ENCODE measurements around the gene FTO. TPM values are rescaled to one million over a fixed set of nuclear protein-coding genes. Genes with fewer than 3 reads are reported as not detected.

Gene FTO
- polyA plus RNA-seq, 3 donors = 16.8 to 51.0 (median 37.7) TPM

DNA sequence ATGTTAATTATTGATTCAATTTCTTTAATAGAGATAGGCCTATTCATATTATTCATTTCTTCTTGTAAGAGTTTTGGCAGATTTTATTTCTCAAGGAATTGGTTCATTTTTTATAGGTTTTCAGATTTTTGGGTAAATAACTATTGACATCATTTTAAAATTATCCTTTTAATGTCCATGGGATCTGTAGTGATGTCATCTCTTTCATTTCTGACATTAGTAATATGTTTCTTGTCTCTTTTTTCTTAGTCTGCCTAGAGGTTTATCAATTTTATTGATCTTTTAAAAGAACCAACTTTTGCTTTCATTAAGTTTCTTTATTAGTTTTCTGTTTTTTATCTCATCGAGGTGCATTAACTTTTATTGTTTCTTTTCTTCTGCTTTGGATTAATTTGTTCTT, 162.6 kb downstream of the FTO start:
- no peak for DNase-seq
- intact Hi-C loops (cut with micrococcal nuclease) = no loop called here
- peaks cover 21 to 36% of the 10 kb centered on the region in 2 donors for H3K4me1 ChIP-seq (ENCODE audit: control insufficient read depth in 1 of 2, insufficient read depth in 2 of 2, low read length in 2 of 2)
- H3K27me3 Mint-ChIP-seq (ENCODE audit: low read depth in 3 of 3) = no peaks in the 10 kb centered on the region
- H3K9me3 Mint-ChIP-seq = peaks cover 5 to 19% (median 10%) of the 10 kb centered on the region in 7 donors
- no peaks in the 10 kb centered on the region for H3K27me3 ChIP-seq (ENCODE audit: control insufficient read depth in 2 of 2, insufficient read depth in 2 of 2, low read length in 2 of 2)
- WGBS (ENCODE audit: insufficient coverage) = no CpG with 5 or more reads among the region's 1 CpG
- peak overlapping the region in 4 of 7 donors; percentile 21 to 80 (median 30) for H3K27ac Mint-ChIP-seq
- H3K4me3 Mint-ChIP-seq = no peak overlapping the region
- H4K20me1 ChIP-seq (ENCODE audit: insufficient read depth, low read length) = no peaks in the 10 kb centered on the region
- H3K4me3 ChIP-seq (replicated peaks in 1 of 3; ENCODE audit: low read depth in 2 of 3, low read length in 3 of 3) = peak overlapping the region in 1 of 3 experiments; percentile 55
- peaks cover 34% of the 10 kb centered on the region for H3K4me1 Mint-ChIP-seq
- no peak overlapping the region for H2AFZ ChIP-seq (ENCODE audit: insufficient read depth, low read depth, low read length, poor library complexity, severe bottlenecking)
- TF ChIP-seq, protein P1, sequence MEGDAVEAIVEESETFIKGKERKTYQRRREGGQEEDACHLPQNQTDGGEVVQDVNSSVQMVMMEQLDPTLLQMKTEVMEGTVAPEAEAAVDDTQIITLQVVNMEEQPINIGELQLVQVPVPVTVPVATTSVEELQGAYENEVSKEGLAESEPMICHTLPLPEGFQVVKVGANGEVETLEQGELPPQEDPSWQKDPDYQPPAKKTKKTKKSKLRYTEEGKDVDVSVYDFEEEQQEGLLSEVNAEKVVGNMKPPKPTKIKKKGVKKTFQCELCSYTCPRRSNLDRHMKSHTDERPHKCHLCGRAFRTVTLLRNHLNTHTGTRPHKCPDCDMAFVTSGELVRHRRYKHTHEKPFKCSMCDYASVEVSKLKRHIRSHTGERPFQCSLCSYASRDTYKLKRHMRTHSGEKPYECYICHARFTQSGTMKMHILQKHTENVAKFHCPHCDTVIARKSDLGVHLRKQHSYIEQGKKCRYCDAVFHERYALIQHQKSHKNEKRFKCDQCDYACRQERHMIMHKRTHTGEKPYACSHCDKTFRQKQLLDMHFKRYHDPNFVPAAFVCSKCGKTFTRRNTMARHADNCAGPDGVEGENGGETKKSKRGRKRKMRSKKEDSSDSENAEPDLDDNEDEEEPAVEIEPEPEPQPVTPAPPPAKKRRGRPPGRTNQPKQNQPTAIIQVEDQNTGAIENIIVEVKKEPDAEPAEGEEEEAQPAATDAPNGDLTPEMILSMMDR (IDR thresholded peaks at IDR 0.05) = no peak
- H3K9ac ChIP-seq (ENCODE audit: insufficient read depth, low read length, poor library complexity, severe bottlenecking) = no peak overlapping the region
- no peak overlapping the region for H3K4me2 ChIP-seq (replicated peaks; ENCODE audit: extremely low read depth, low read length, poor library complexity, severe bottlenecking)
- peaks cover 30 to 31% of the 10 kb centered on the region in 2 donors for H3K36me3 Mint-ChIP-seq
- H3K79me2 ChIP-seq (ENCODE audit: insufficient read depth, low read length) = no peaks in the 10 kb centered on the region
- H3K36me3 ChIP-seq (replicated peaks in 1 of 2; ENCODE audit: control insufficient read depth in 1 of 2, insufficient read depth in 2 of 2, low read length in 2 of 2) = no peaks in the 10 kb centered on the region
- H3K27ac ChIP-seq (ENCODE audit: low read depth in 1 of 2, low read length in 2 of 2) = peak overlapping the region in 1 of 2 donors; percentile 79
- peaks cover 0 to 6% of the 10 kb centered on the region in 2 donors for H3K9me3 ChIP-seq (replicated peaks in 1 of 2; ENCODE audit: control insufficient read depth in 1 of 2, insufficient read depth in 1 of 2, low read length in 2 of 2)

DNA sequence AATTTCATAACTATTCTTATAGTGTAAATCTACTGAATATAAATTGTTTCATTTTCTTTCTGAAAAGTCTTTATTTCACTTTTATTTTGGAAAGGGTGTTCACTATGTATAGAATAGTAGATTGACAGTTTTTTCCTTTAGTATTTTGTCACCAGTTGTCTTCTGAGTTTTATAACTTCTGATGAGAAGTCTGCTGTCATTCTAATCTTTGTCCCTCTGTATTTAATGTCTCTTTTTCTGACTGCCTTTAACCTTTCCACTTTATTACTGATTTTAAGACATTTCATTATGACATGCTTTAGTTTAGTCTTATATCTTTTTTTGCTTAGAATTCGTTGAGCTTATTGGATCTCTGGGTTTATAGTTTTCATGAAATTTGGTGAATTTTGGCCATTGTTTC, 166.9 kb downstream of the FTO start:
- no peak overlapping the region for H3K4me2 ChIP-seq (replicated peaks; ENCODE audit: extremely low read depth, low read length, poor library complexity, severe bottlenecking)
- H3K9ac ChIP-seq (ENCODE audit: insufficient read depth, low read length, poor library complexity, severe bottlenecking) = no peak overlapping the region
- H3K27ac ChIP-seq (ENCODE audit: low read depth in 1 of 2, low read length in 2 of 2) = no peak overlapping the region
- H3K4me3 ChIP-seq (replicated peaks in 1 of 3; ENCODE audit: low read depth in 2 of 3, low read length in 3 of 3) = no peak overlapping the region
- H2AFZ ChIP-seq (ENCODE audit: insufficient read depth, low read depth, low read length, poor library complexity, severe bottlenecking) = no peak overlapping the region
- H3K27me3 ChIP-seq (ENCODE audit: control insufficient read depth in 2 of 2, insufficient read depth in 2 of 2, low read length in 2 of 2) = no peaks in the 10 kb centered on the region
- no peaks in the 10 kb centered on the region for H3K36me3 ChIP-seq (replicated peaks in 1 of 2; ENCODE audit: control insufficient read depth in 1 of 2, insufficient read depth in 2 of 2, low read length in 2 of 2)
- Mint-ChIP-seq H3K27me3 (ENCODE audit: low read depth in 3 of 3) (no peaks in the 10 kb centered on the region), H3K9me3 (peaks cover 5 to 22% (median 10%) of the 10 kb centered on the region in 7 donors), H3K4me3 (no peak overlapping the region), H3K36me3 (peaks cover 34 to 36% of the 10 kb centered on the region in 2 donors), H3K4me1 (peaks cover 31% of the 10 kb centered on the region), H3K27ac (no peak overlapping the region)
- H4K20me1 ChIP-seq (ENCODE audit: insufficient read depth, low read length) = no peaks in the 10 kb centered on the region
- intact Hi-C loops (cut with micrococcal nuclease) = no loop called here
- TF ChIP-seq, protein P1 (IDR thresholded peaks at IDR 0.05) = no peak
- WGBS (ENCODE audit: insufficient coverage) = no CpG with 5 or more reads among the region's 1 CpG
- peaks cover 11 to 27% of the 10 kb centered on the region in 2 donors for H3K4me1 ChIP-seq (ENCODE audit: control insufficient read depth in 1 of 2, insufficient read depth in 2 of 2, low read length in 2 of 2)
- peaks cover 0 to 6% of the 10 kb centered on the region in 2 donors for H3K9me3 ChIP-seq (replicated peaks in 1 of 2; ENCODE audit: control insufficient read depth in 1 of 2, insufficient read depth in 1 of 2, low read length in 2 of 2)
- no peak for DNase-seq
- H3K79me2 ChIP-seq (ENCODE audit: insufficient read depth, low read length) = no peaks in the 10 kb centered on the region

Measured in CD14-positive monocyte (primary cell).